Esophagus muscularis mucosa (tissue), 4 donors: ENCODE results near the gene FNBP1.

Source experiments
- CTCF ChIP-seq, 3 experiments: fragments of 200-600 bp in 2 of 3; fragments of 450-650 bp in 1 of 3; sonication (generic) in 2 of 3; IDR thresholded peaks; one replicate each; pipeline ENCODE4 v1.5.1; 2017 to 2019; ENCODE audit warnings: antibody characterized with exemption in 3 of 3, mild to moderate bottlenecking in 2 of 3, moderate library complexity in 1 of 3
- EP300 ChIP-seq: sonication (generic); formaldehyde crosslinking; IDR thresholded peaks from one replicate; pipeline ENCODE4 v1.6.1; 2017; ENCODE audit warnings: antibody characterized with exemption
- POLR2A ChIP-seq: fragments of 450-650 bp; IDR thresholded peaks from one replicate; pipeline ENCODE4 v1.6.1; 2017; ENCODE audit warnings: antibody characterized with exemption, moderate library complexity, mild to moderate bottlenecking, low read depth
- POLR2AphosphoS5 ChIP-seq, 2 donors: sonication (generic); formaldehyde crosslinking; IDR thresholded peaks; one replicate each; pipeline ENCODE4 v1.6.1; 2017; ENCODE audit warnings: antibody characterized with exemption in 2 of 2

GRCh38 chr9:130054820-130055219 is 11.8 kb upstream of the FNBP1 start:
- TF ChIP-seq CTCF (IDR thresholded peaks at IDR 0.05) (no peak), POLR2A (no peak), POLR2AphosphoS5 (IDR thresholded peaks at IDR 0.05) (no peak), EP300 (no peak)
